Activated B cell treated with CpG ODN at 0.5 μM for 24 hours (primary cell): ENCODE measurements around the gene TIMM13. TPM values are rescaled to one million over a fixed set of nuclear protein-coding genes. Genes with fewer than 3 reads are reported as not detected.

ENCODE experiments used
- ATAC-seq: fragments of 200-7000 bp; cut with Tn5 transposase; one replicate; pipeline ENCODE4 v1.10.0; 2021; ENCODE audit warnings: low read depth, mild to moderate bottlenecking, moderate library complexity
- CTCF ChIA-PET: fragments of 350-600 bp; sonication (Branson Sonifier 250); formaldehyde crosslinking; loops from one replicate; lab custom pipeline; 2021; ENCODE audit warnings: antibody characterized with exemption; lab: Charles Lee
- POLR2A ChIA-PET: fragments of 350-600 bp; sonication (Branson Sonifier 250); formaldehyde crosslinking; loops from one replicate; lab custom pipeline; 2021; ENCODE audit warnings: antibody characterized with exemption; lab: Charles Lee
- DNase-seq: peaks from one replicate; pipeline ENCODE4 v3.0.0; 2022
- H3K27ac Mint-ChIP-seq: one replicate; pipeline ENCODE4 v1.8.0; 2020; ENCODE audit warnings: mixed read lengths
- H3K27me3 Mint-ChIP-seq: one replicate; pipeline ENCODE4 v1.8.0; 2021; ENCODE audit warnings: mixed read lengths
- H3K36me3 Mint-ChIP-seq: one replicate; pipeline ENCODE4 v1.8.0; 2021; ENCODE audit warnings: low read depth, mixed read lengths
- H3K4me1 Mint-ChIP-seq: one replicate; pipeline ENCODE4 v1.8.0; 2021; ENCODE audit warnings: mixed read lengths
- H3K4me3 Mint-ChIP-seq: one replicate; pipeline ENCODE4 v1.8.0; 2020; ENCODE audit warnings: mild to moderate bottlenecking, mixed read lengths
- H3K9me3 Mint-ChIP-seq: one replicate; pipeline ENCODE4 v1.8.0; 2020; ENCODE audit warnings: mixed read lengths
- intact Hi-C: fragments of 100-400 bp; cut with micrococcal nuclease; formaldehyde crosslinking; loops from one replicate; pipeline ENCODE4 v1.15.1; 2024
- total RNA-seq: library from RNA; stranded (reverse); gene quantifications from 2 replicates; pipeline ENCODE4 v1.2.3, GENCODE V29; 2022
- TF ChIP-seq, protein P1 (sequence below): fragments of 200-600 bp; IDR thresholded peaks from one replicate; pipeline ENCODE4 v1.8.0; 2022; ENCODE audit warnings: antibody characterized with exemption, mild to moderate bottlenecking

The TIMM13 gene
- total RNA-seq, 1 donor from 2014 or later: 63.9 TPM

GRCh38 chr19:2376784-2377519 is 50.4 kb downstream of the TIMM13 start:
- no peak overlapping the region for H3K4me3 Mint-ChIP-seq
- no peaks in the 10 kb centered on the region for H3K27me3 Mint-ChIP-seq
- intact Hi-C loops: no loop called here
- H3K27ac Mint-ChIP-seq: no peak overlapping the region
- TF ChIP-seq, protein P1, sequence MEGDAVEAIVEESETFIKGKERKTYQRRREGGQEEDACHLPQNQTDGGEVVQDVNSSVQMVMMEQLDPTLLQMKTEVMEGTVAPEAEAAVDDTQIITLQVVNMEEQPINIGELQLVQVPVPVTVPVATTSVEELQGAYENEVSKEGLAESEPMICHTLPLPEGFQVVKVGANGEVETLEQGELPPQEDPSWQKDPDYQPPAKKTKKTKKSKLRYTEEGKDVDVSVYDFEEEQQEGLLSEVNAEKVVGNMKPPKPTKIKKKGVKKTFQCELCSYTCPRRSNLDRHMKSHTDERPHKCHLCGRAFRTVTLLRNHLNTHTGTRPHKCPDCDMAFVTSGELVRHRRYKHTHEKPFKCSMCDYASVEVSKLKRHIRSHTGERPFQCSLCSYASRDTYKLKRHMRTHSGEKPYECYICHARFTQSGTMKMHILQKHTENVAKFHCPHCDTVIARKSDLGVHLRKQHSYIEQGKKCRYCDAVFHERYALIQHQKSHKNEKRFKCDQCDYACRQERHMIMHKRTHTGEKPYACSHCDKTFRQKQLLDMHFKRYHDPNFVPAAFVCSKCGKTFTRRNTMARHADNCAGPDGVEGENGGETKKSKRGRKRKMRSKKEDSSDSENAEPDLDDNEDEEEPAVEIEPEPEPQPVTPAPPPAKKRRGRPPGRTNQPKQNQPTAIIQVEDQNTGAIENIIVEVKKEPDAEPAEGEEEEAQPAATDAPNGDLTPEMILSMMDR: no peak
- CTCF ChIA-PET: no interaction called here
- peaks cover 8% of the 10 kb centered on the region for H3K9me3 Mint-ChIP-seq
- POLR2A ChIA-PET: no interaction called here
- DNase-seq: no peak
- no peaks in the 10 kb centered on the region for H3K36me3 Mint-ChIP-seq
- H3K4me1 Mint-ChIP-seq: peaks cover 2% of the 10 kb centered on the region
- ATAC-seq: no peak

Other genes starting within 250 kb of the TIMM13 start
- 74.4 and 74.9 TPM in 2 replicates for gene PLEKHJ1, start 191.3 kb downstream of the TIMM13 start, total RNA-seq
- 107 and 117 TPM in 2 replicates for gene SF3A2, start 190.8 kb downstream of the TIMM13 start, total RNA-seq
- 2.8 and 4.8 TPM in 2 replicates for gene AMH, start 178.3 kb downstream of the TIMM13 start, total RNA-seq
- 0.31 and 0.54 TPM in 2 replicates for gene JSRP1, start 171.2 kb downstream of the TIMM13 start, total RNA-seq
- gene PEAK3, start 145.4 kb downstream of the TIMM13 start, total RNA-seq: 0.09 TPM in 1 of 2 replicates, not detected in the other
- gene LINGO3, start 119.4 kb downstream of the TIMM13 start, total RNA-seq: 0.88 and 1.4 TPM in 2 replicates
- 149 and 152 TPM in 2 replicates for gene LSM7, start 99.0 kb downstream of the TIMM13 start, total RNA-seq
- gene SPPL2B, start 98.9 kb downstream of the TIMM13 start, total RNA-seq: 112 and 142 TPM in 2 replicates
- gene TMPRSS9, start 67.3 kb downstream of the TIMM13 start, total RNA-seq: not detected in 2 replicates
- 36.4 and 39.2 TPM in 2 replicates for gene LMNB2, start 29.4 kb upstream of the TIMM13 start, total RNA-seq
- gene GADD45B, start 48.5 kb upstream of the TIMM13 start, total RNA-seq: 291 and 302 TPM in 2 replicates